Calu3 (cell line): ENCODE measurements around the gene MRPL36. TPM values are rescaled to one million over a fixed set of nuclear protein-coding genes. Genes with fewer than 3 reads are reported as not detected.

Experiments used
- BruUV-seq: library from RNA; stranded (reverse); fragments of 400-500 nt; replicated peaks from 2 replicates; lab custom pipeline; 2021; lab: Mats Ljungman, UMichigan
- CTCF ChIA-PET: fragments of 300-600 bp; sonication (Branson Sonifier 250); formaldehyde crosslinking; loops from one replicate; lab custom pipeline; 2022; ENCODE audit warnings: antibody characterized with exemption; lab: Charles Lee
- DNase-seq: peaks from one replicate; pipeline ENCODE4 v3.0.0; 2022
- H3K27ac Mint-ChIP-seq: one replicate; pipeline ENCODE4 v1.8.0; 2022; ENCODE audit warnings: mixed read lengths; ENCODE audit not compliant: unreplicated experiment
- H3K27me3 Mint-ChIP-seq: one replicate; pipeline ENCODE4 v1.8.0; 2022; ENCODE audit warnings: mixed read lengths; ENCODE audit not compliant: unreplicated experiment
- H3K36me3 Mint-ChIP-seq: one replicate; pipeline ENCODE4 v1.8.0; 2022; ENCODE audit warnings: mild to moderate bottlenecking, moderate library complexity, mixed read lengths; ENCODE audit not compliant: insufficient read depth, unreplicated experiment
- H3K4me1 Mint-ChIP-seq: one replicate; pipeline ENCODE4 v1.8.0; 2022; ENCODE audit warnings: mild to moderate bottlenecking, low read depth, mixed read lengths; ENCODE audit not compliant: unreplicated experiment
- H3K4me3 Mint-ChIP-seq: one replicate; pipeline ENCODE4 v1.8.0; 2022; ENCODE audit warnings: mild to moderate bottlenecking, low read depth, moderate library complexity, mixed read lengths; ENCODE audit not compliant: unreplicated experiment
- H3K9me3 Mint-ChIP-seq: one replicate; pipeline ENCODE4 v1.8.0; 2022; ENCODE audit warnings: low read depth, mixed read lengths; ENCODE audit not compliant: unreplicated experiment
- intact Hi-C: fragments of 100-400 bp; cut with micrococcal nuclease; formaldehyde crosslinking; loops from one replicate; pipeline ENCODE4 v1.10.0; 2022; ENCODE audit not compliant: unreplicated experiment
- total RNA-seq: library from RNA; stranded (reverse); gene quantifications from 2 replicates; pipeline ENCODE4 v1.2.3, GENCODE V29; 2022
- TF ChIP-seq, protein P1 (sequence below): fragments of 200-600 bp; IDR thresholded peaks from one replicate; pipeline ENCODE4 v1.8.0; 2022; ENCODE audit warnings: antibody characterized with exemption; ENCODE audit not compliant: unreplicated experiment

The MRPL36 gene
- total RNA-seq, 1 experiment from 2014 or later: 55.5 TPM

DNA sequence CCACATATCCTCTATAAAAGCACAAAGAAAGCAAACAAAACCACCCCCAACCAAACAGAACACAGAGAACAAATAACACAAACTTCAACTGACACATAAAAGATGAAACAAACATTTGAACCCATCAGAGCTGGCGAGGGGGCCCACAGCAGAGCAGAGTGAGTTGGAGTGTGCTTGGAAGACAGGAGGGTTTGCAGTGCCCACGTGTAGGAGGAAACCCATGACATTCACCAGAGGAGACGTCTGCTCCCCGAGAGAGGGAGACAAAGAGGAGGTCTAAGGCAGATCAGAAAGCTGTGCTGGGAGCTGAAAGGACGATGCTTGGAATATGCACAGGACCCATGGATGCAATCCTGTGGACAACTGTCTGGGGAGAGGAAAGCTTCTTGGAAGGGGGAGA is 27.0 kb downstream of the MRPL36 start:
- H3K4me3 Mint-ChIP-seq: no peak overlapping the region
- H3K4me1 Mint-ChIP-seq: no peaks in the 10 kb centered on the region
- H3K9me3 Mint-ChIP-seq: no peaks in the 10 kb centered on the region
- DNase-seq: no peak
- H3K27me3 Mint-ChIP-seq: peaks cover 14% of the 10 kb centered on the region
- no peak overlapping the region for H3K27ac Mint-ChIP-seq
- TF ChIP-seq, protein P1, sequence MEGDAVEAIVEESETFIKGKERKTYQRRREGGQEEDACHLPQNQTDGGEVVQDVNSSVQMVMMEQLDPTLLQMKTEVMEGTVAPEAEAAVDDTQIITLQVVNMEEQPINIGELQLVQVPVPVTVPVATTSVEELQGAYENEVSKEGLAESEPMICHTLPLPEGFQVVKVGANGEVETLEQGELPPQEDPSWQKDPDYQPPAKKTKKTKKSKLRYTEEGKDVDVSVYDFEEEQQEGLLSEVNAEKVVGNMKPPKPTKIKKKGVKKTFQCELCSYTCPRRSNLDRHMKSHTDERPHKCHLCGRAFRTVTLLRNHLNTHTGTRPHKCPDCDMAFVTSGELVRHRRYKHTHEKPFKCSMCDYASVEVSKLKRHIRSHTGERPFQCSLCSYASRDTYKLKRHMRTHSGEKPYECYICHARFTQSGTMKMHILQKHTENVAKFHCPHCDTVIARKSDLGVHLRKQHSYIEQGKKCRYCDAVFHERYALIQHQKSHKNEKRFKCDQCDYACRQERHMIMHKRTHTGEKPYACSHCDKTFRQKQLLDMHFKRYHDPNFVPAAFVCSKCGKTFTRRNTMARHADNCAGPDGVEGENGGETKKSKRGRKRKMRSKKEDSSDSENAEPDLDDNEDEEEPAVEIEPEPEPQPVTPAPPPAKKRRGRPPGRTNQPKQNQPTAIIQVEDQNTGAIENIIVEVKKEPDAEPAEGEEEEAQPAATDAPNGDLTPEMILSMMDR: no peak
- intact Hi-C loops: no loop called here
- no TSS peak for BruUV-seq
- CTCF ChIA-PET: interaction anchor here (1.1 to 1.2 kb wide), 2 partner anchors 9 to 26 kb away, joined by 3 to 4 read pairs; no protein-coding TSS in a partner anchor
- no peaks in the 10 kb centered on the region for H3K36me3 Mint-ChIP-seq

DNA sequence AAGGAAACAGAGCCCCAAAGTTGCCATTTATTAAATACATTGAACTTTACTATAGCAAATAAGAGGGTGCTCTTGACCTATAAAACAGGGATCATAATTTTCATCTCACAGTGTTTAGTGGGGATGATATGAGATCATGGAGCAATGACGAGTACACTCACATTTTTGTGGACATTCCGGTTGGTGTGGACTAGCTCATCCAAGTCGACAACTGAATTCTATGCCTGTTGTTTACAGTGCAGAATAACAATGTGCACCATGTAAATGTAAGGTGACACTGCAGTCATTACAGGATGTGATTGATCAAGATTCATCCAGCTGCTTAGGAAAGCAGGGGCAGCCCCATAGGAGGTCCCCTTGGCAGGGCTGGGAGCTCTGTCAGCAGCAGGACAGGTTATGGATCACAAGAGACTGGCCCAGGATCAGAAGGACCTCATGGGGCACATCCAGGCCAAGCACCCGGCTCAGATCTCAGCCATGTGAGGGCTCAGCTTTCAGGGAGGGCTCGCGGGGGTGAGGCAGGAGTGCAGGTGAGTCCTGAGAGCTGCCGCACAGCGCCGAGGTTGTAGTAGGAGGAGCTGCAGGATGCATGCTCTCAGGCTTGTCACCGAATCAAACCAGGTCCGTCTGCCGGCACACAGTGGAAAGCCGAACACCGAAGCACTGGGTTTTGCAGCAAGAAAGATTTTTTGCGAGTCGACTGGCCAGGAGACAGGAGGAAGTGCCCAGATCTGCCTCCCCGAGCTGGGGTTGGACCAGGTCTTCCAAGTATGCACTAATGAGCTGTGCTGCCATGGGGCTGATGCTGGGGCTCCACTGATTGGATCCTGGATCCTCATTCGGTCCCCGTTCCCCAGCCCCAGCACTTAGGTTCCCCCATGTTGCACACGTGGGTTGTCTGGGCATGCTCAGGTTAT is 28.2 kb downstream of the MRPL36 start:
- TF ChIP-seq, protein P1: no peak
- DNase-seq: no peak
- H3K27me3 Mint-ChIP-seq: peaks cover 14% of the 10 kb centered on the region
- no peaks in the 10 kb centered on the region for H3K4me1 Mint-ChIP-seq
- intact Hi-C loops: no loop called here
- no peaks in the 10 kb centered on the region for H3K9me3 Mint-ChIP-seq
- no peak overlapping the region for H3K27ac Mint-ChIP-seq
- no peaks in the 10 kb centered on the region for H3K36me3 Mint-ChIP-seq
- CTCF ChIA-PET: no interaction called here
- no peak overlapping the region for H3K4me3 Mint-ChIP-seq
- no TSS peak for BruUV-seq

DNA sequence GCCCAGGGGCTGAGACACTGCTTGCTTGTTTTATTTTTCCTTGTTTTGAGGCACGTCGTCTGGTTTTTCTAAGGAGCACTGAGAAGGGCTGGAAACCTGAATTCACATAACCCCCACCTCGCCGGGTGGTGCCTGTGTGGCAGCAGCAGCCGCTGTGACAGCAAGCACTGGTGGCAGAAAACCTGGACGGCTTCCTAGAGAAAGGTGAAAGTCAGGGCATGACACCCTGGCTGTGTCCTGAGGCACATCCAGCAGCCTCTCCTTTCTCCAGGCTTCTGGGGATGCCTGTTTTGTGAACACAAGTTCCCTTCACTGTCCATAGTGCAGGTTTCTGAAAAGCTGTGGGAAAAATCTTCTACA is 29.2 kb downstream of the MRPL36 start:
- no peaks in the 10 kb centered on the region for H3K36me3 Mint-ChIP-seq
- no peak overlapping the region for H3K4me3 Mint-ChIP-seq
- no peaks in the 10 kb centered on the region for H3K9me3 Mint-ChIP-seq
- no peak for DNase-seq
- TF ChIP-seq, protein P1: no peak
- H3K27ac Mint-ChIP-seq: no peak overlapping the region
- intact Hi-C loops: no loop called here
- H3K27me3 Mint-ChIP-seq: peaks cover 14% of the 10 kb centered on the region
- CTCF ChIA-PET: no interaction called here
- BruUV-seq: no TSS peak
- no peaks in the 10 kb centered on the region for H3K4me1 Mint-ChIP-seq

DNA sequence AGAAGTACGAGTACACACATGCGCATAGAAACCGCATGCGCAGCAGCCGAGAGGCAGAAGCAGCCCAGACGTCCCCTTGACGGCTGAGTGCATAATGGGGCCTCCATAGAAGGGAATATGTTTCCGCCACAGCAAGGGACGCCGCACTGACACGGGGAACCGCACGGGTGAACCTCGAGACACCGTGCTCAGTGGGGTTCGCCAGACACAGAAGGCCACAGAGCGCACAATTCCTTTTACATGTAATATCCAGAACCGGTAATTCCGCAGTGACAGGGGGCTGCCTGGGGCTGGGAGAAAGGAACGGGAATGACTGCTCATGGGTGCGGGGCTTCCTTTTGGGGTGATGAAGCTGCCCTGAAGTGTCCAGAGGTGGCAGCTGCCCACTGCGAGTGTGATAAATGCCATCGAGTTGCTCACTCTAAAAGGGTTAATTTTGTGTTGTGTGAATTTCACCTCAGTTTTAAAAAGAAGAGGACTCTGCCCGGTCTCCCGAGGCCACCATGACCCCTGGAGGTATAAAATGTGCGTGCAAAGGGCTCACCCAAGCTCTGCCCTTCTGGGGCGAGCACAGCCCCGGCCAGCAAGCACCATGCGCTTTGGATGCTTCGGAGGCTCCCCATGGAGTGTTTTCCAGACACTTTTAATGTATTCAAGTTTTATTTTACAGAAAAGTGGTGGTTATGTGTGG is 29.7 kb downstream of the MRPL36 start:
- no peaks in the 10 kb centered on the region for H3K4me1 Mint-ChIP-seq
- H3K27ac Mint-ChIP-seq: no peak overlapping the region
- CTCF ChIA-PET: no interaction called here
- TF ChIP-seq, protein P1: no peak
- intact Hi-C loops: no loop called here
- peaks cover 14% of the 10 kb centered on the region for H3K27me3 Mint-ChIP-seq
- no peaks in the 10 kb centered on the region for H3K9me3 Mint-ChIP-seq
- H3K36me3 Mint-ChIP-seq: no peaks in the 10 kb centered on the region
- BruUV-seq: no TSS peak
- DNase-seq: no peak
- H3K4me3 Mint-ChIP-seq: no peak overlapping the region
